GM10248 (cell line): ENCODE measurements around the gene TEKT3.

Experiments
- CTCF ChIA-PET: fragments of 300-600 bp; sonication (Branson Sonifier 250); formaldehyde crosslinking; extraction: SDS; loops from one replicate; lab custom pipeline; 2021; ENCODE audit warnings: antibody characterized with exemption; lab: Yijun Ruan, JAX
- POLR2A ChIA-PET: fragments of 350-650 bp; sonication (Branson Sonifier 250); formaldehyde crosslinking; extraction: SDS; loops from one replicate; lab custom pipeline; 2020; ENCODE audit warnings: antibody characterized with exemption; lab: Yijun Ruan, JAX
- DNase-seq: peaks from one replicate; pipeline ENCODE4 v3.0.0; 2012; ENCODE audit errors: extremely low spot score
- TF ChIP-seq, protein P1 (sequence below): IDR thresholded peaks from 2 replicates; pipeline ENCODE4 v1.5.1; 2012; ENCODE audit warnings: mild to moderate bottlenecking, low read depth; ENCODE audit errors: extremely low read depth, missing control alignments, control extremely low read depth

The TEKT3 gene

DNA sequence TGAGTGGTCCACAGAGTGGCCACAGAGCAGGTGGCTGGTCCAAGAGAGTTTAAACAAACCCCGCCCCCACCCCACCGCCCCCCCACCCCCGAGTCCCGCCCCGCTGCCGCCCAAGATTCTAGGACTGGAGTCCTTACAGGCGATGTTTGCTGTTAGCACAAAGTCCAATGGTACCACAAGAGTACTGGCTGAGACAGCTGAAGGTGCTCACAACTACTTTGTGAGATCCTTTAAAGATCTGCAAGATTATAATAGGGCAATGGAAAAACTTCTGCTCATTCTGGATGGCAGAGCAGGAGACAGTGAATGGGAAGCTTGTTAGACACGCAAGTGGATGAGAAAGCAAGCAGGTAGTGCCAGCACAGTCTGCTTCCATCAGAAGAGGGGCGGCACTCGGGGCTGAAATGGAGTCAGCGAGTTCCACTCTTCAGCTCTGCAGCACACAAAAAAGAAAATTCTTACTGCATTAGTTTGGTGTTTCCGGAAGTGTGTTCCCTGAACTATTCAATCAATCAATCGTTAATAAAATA, 4.7 kb upstream of the TEKT3 start:
- TF ChIP-seq, protein P1, sequence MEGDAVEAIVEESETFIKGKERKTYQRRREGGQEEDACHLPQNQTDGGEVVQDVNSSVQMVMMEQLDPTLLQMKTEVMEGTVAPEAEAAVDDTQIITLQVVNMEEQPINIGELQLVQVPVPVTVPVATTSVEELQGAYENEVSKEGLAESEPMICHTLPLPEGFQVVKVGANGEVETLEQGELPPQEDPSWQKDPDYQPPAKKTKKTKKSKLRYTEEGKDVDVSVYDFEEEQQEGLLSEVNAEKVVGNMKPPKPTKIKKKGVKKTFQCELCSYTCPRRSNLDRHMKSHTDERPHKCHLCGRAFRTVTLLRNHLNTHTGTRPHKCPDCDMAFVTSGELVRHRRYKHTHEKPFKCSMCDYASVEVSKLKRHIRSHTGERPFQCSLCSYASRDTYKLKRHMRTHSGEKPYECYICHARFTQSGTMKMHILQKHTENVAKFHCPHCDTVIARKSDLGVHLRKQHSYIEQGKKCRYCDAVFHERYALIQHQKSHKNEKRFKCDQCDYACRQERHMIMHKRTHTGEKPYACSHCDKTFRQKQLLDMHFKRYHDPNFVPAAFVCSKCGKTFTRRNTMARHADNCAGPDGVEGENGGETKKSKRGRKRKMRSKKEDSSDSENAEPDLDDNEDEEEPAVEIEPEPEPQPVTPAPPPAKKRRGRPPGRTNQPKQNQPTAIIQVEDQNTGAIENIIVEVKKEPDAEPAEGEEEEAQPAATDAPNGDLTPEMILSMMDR: no peak
- no peak for DNase-seq
- POLR2A ChIA-PET: no interaction called here
- CTCF ChIA-PET: no interaction called here

DNA sequence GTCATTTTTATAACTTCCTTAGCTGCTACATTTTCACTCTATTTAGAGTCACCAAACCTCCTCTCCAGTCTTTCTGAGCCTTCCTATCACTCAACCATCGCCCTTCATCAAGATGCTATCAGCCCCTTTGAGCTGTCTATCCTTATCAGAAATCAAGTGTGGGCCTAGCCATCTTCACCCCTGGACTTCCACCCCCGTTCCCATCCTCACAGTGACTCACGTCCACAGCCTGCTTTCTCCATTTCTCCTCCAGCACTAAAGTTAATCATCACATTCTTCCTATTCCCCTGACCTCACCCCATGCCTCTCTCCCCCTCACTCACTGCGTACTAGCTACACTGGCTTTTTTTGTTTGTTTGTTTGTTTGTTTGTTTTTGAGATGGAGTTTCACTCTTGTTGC, 2.4 kb upstream of the TEKT3 start:
- TF ChIP-seq, protein P1: no peak
- POLR2A ChIA-PET: no interaction called here
- CTCF ChIA-PET: no interaction called here
- no peak for DNase-seq

DNA sequence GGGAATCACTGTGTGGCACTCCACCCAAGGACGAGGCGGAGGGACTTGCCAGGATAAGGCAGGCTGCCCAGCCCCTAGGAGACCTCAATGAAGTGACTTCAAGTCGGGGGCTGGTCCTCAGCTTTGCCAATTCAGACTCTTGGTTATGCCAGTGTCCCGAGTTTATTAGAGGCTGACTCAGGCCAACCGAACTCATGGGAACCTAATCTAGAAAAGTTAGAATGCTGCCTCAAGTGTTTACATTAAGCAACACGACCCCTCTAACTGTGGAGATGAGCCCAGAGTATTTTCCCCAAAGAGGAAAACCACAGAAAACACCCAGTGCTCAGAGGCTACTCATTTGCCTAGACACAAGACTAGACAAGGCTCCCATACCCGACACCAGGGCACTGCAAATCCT, 1.1 kb upstream of the TEKT3 start:
- DNase-seq: no peak

DNA sequence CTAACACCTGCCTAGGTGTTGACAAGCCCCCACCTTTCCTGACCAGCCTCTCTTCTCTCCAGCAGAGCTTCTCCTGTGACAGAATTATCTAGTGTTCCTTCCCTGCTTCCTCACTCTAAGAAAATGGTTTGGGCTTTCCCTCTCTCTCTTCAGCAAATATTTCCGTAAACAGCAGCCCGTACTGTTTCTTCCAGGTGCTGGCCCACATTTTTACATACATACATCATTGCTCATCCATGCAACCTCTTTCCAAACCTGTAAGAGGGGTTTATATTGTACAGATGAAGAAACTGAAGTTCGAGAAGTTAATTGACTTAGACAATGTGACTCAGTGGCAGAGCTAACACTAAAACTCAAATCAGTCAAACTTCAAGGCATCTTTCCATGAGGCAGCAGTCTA, 569 bp upstream of the TEKT3 start:
- CTCF ChIA-PET: no interaction called here
- POLR2A ChIA-PET: no interaction called here
- TF ChIP-seq, protein P1: no peak

More for the DNA sequence above, 1.1 kb upstream of the TEKT3 start:
- TF ChIP-seq, protein P1: no peak
- POLR2A ChIA-PET: no interaction called here
- CTCF ChIA-PET: no interaction called here

DNA sequence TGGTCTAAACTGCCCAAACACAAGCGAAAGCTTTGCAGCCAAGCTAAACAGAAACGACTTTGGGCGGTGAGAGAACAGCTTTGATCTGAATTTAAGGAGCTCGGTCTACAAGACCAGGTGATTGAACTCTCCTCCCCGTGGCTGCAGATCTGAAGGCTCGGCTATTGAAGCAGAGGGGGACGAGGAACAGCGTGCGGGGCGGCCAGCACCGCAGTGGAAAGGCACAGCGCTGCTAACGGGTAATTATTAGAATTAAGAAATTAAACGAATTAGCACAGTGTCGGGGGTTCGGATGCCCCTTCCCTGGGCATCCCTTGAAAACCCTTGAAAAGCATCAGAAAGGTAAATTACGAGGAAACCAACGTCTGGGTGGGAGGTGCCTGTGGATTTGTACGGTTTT, 431 bp downstream of the TEKT3 start:
- ChIA-PET CTCF (no interaction called here), POLR2A (no interaction called here)
- TF ChIP-seq, protein P1: no peak
- no peak for DNase-seq

More for the DNA sequence above, 569 bp upstream of the TEKT3 start:
- DNase-seq: no peak

DNA sequence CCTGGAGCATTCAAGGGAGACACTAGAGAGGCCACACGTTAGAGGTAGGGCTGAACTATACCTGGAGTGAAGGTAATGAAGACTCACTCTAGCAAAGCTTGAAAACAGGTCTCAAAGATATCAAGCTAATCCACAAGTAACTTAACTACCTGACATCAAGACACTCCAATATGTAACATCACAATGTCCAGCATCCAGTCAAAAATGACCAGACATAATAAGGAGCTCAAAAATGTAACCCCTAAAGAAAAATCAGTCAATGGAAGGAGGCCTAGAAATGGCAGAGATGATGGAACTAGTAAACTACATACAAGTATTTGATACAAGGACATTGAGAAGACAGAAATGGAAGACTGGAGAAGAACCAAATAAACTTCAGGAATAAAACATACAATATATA, 6.0 kb downstream of the TEKT3 start:
- no peak for DNase-seq
- POLR2A ChIA-PET: no interaction called here
- TF ChIP-seq, protein P1: no peak
- CTCF ChIA-PET: interaction anchor here (1.0 to 1.6 kb wide), 2 partner anchors 17 to 20 kb away, joined by 3 to 4 read pairs; no protein-coding TSS in a partner anchor

DNA sequence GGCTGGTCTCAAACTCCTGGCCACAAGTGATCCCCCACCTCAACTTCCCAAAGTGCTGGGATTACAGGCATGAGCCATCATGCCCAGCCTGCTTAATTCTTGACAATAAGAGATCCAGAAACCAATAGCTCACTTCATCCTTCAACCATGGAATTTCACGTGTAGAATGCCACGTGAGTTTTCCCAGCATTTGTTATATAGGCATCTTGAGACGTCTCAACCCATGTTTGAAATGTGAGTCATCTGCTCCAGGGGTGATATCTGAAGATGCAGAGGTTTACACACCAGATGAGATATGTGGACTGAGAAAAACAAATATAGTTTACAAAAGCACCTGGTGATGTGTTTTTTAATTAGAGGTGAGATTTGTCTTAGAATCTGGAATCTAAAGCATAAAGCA, 7.1 kb downstream of the TEKT3 start:
- ChIA-PET POLR2A (no interaction called here), CTCF (no interaction called here)
- DNase-seq: no peak
- TF ChIP-seq, protein P1: no peak
